Fibroblast of lung (primary cell): ENCODE data around the gene PHF20. TPM values are rescaled to one million over a fixed set of nuclear protein-coding genes. Genes with fewer than 3 reads are reported as not detected.

Source experiments
- DNase-seq, 2 donors: peaks; one replicate each; pipeline versions ENCODE4 v3.0.0 to v3.0.0-alpha.2; 2010; ENCODE audit warnings: low read depth in 2 of 2
- H2AFZ ChIP-seq: 2 replicates; pipeline ENCODE4 v1.5.1; 2012; ENCODE audit warnings: low read length, control low read depth, inconsistent platforms
- H3K27ac ChIP-seq: 2 replicates; pipeline ENCODE4 v1.5.1; 2011; ENCODE audit warnings: low read length, control low read depth; ENCODE audit not compliant: insufficient read depth
- H3K27me3 ChIP-seq: 2 replicates; pipeline ENCODE4 v1.5.1; 2011; ENCODE audit warnings: mild to moderate bottlenecking, low read length; ENCODE audit not compliant: control insufficient read depth, insufficient read depth
- H3K36me3 ChIP-seq: 2 replicates; pipeline ENCODE4 v1.5.1; 2011; ENCODE audit warnings: low read length; ENCODE audit not compliant: control insufficient read depth, insufficient read depth
- H3K4me1 ChIP-seq: 2 replicates; pipeline ENCODE4 v1.5.1; 2011; ENCODE audit warnings: low read length; ENCODE audit not compliant: control insufficient read depth, insufficient read depth; ENCODE audit errors: extremely low read depth
- H3K4me2 ChIP-seq: 2 replicates; pipeline ENCODE4 v1.5.1; 2011; ENCODE audit warnings: low read length, control low read depth; ENCODE audit not compliant: insufficient read depth; ENCODE audit errors: extremely low read depth
- H3K4me3 ChIP-seq, 4 experiments: fragments of 200-600 bp in 1 of 4; sonication (generic) in 1 of 4; replicated peaks in 1 of 4; 2 replicates each; pipeline ENCODE4 v1.5.1; 2011 to 2016; ENCODE audit warnings: low read length in 4 of 4, low read depth in 3 of 4, mild to moderate bottlenecking in 3 of 4, control low read depth in 2 of 4, inconsistent platforms in 1 of 4, mixed read lengths in 1 of 4; ENCODE audit not compliant: insufficient read depth in 1 of 4; ENCODE audit errors: control extremely low read depth in 1 of 4
- H3K79me2 ChIP-seq: 2 replicates; pipeline ENCODE4 v1.5.1; 2012; ENCODE audit warnings: mild to moderate bottlenecking, low read length, inconsistent platforms; ENCODE audit not compliant: control insufficient read depth, insufficient read depth
- H3K9ac ChIP-seq: 2 replicates; pipeline ENCODE4 v1.5.1; 2011; ENCODE audit warnings: mild to moderate bottlenecking, low read length, control low read depth; ENCODE audit not compliant: insufficient read depth
- H3K9me3 ChIP-seq: 2 replicates; pipeline ENCODE4 v1.5.1; 2012; ENCODE audit warnings: low read depth, low read length; ENCODE audit not compliant: control insufficient read depth, insufficient read depth
- H4K20me1 ChIP-seq: 2 replicates; pipeline ENCODE4 v1.5.1; 2011; ENCODE audit warnings: low read length; ENCODE audit not compliant: control insufficient read depth, insufficient read depth; ENCODE audit errors: extremely low read depth
- EZH2 ChIP-seq: IDR thresholded peaks from 2 replicates; pipeline ENCODE4 v1.5.1; 2012; ENCODE audit warnings: low read length, control low read depth, mild to moderate bottlenecking; ENCODE audit errors: missing control alignments
- polyA plus RNA-seq, 2 donors: library from polyadenylated mRNA; depleted of rRNA in 1 of 2; stranded (reverse) in 1 of 2; unstranded in 1 of 2; fragments of >200 nt; gene quantifications; 2 replicates each; pipeline ENCODE4 v1.2.1, GENCODE V29; 2011 to 2012; ENCODE audit warnings: missing spikeins in 1 of 2
- total RNA-seq: library from RNA; depleted of rRNA; stranded (reverse); fragments of >200 nt; gene quantifications from 2 replicates; pipeline ENCODE4 v1.2.1, GENCODE V29; 2014
- TF ChIP-seq, protein P1 (sequence below), 2 donors: IDR thresholded peaks in 1 of 2; conservative IDR thresholded peaks in 1 of 2; 1 replicate in 1 of 2; 2 replicates in 1 of 2; pipeline ENCODE4 v1.5.1; 2011 to 2012; ENCODE audit warnings: low read length in 2 of 2, control low read depth in 1 of 2, inconsistent platforms in 1 of 2, low read depth in 1 of 2, mild to moderate bottlenecking in 1 of 2

The PHF20 gene
- total and polyA plus RNA-seq, 2 donors (not counting 1 experiment from before 2014, with no cell fraction given) = 31.4 to 40.1 TPM

GRCh38 chr20:35971981-35972380 is 200.2 kb downstream of the PHF20 start:
- H4K20me1 ChIP-seq = no peaks in the 10 kb centered on the region
- TF ChIP-seq, protein P1, sequence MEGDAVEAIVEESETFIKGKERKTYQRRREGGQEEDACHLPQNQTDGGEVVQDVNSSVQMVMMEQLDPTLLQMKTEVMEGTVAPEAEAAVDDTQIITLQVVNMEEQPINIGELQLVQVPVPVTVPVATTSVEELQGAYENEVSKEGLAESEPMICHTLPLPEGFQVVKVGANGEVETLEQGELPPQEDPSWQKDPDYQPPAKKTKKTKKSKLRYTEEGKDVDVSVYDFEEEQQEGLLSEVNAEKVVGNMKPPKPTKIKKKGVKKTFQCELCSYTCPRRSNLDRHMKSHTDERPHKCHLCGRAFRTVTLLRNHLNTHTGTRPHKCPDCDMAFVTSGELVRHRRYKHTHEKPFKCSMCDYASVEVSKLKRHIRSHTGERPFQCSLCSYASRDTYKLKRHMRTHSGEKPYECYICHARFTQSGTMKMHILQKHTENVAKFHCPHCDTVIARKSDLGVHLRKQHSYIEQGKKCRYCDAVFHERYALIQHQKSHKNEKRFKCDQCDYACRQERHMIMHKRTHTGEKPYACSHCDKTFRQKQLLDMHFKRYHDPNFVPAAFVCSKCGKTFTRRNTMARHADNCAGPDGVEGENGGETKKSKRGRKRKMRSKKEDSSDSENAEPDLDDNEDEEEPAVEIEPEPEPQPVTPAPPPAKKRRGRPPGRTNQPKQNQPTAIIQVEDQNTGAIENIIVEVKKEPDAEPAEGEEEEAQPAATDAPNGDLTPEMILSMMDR (conservative IDR thresholded peaks at IDR 0.05 in 1 of 2, IDR thresholded peaks at IDR 0.05 in 1 of 2; ENCODE audit: low read depth in 1 of 2, low read length in 2 of 2) = no peak
- TF ChIP-seq EZH2 = no peak
- H3K36me3 ChIP-seq = no peaks in the 10 kb centered on the region
- no peak overlapping the region for H2AFZ ChIP-seq
- no peak overlapping the region for H3K4me3 ChIP-seq
- H3K4me1 ChIP-seq = no peaks in the 10 kb centered on the region
- H3K79me2 ChIP-seq = no peaks in the 10 kb centered on the region
- H3K9me3 ChIP-seq = no peaks in the 10 kb centered on the region
- H3K27ac ChIP-seq = no peak overlapping the region
- no peak overlapping the region for H3K4me2 ChIP-seq
- DNase-seq = no peak
- H3K27me3 ChIP-seq = peaks cover 5% of the 10 kb centered on the region
- H3K9ac ChIP-seq = no peak overlapping the region

DNA sequence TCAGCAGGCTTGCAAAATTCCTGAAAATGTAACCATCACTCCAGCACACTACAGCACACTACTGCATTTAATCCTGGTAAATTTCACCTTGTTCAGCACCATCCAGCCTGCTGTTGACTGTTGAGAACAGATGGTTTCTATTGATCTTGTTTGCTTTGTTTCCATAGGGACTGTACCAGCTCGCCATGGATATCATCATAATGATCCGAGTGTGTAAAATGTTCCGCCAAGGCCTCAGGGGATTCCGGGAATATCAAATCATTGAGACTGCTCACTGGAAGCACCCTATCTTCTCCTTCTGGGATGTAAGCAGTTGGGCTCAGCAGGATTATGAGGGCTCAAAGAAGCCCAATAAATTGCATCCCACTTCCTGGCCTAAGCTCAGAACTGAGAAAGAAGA is 200.6 kb downstream of the PHF20 start:
- no peak overlapping the region for H2AFZ ChIP-seq
- no peaks in the 10 kb centered on the region for H3K9me3 ChIP-seq
- no peaks in the 10 kb centered on the region for H3K79me2 ChIP-seq
- H3K27ac ChIP-seq = no peak overlapping the region
- no peak for DNase-seq
- H3K4me2 ChIP-seq = no peak overlapping the region
- H3K36me3 ChIP-seq = no peaks in the 10 kb centered on the region
- H3K27me3 ChIP-seq = peaks cover 5% of the 10 kb centered on the region
- no peaks in the 10 kb centered on the region for H3K4me1 ChIP-seq
- H3K9ac ChIP-seq = no peak overlapping the region
- H3K4me3 ChIP-seq = no peak overlapping the region
- no peaks in the 10 kb centered on the region for H4K20me1 ChIP-seq
- TF ChIP-seq, protein P1 (conservative IDR thresholded peaks at IDR 0.05 in 1 of 2, IDR thresholded peaks at IDR 0.05 in 1 of 2; ENCODE audit: low read depth in 1 of 2, low read length in 2 of 2) = no peak
- no peak for TF ChIP-seq EZH2

GRCh38 chr20:35974256-35974655 is 202.4 kb downstream of the PHF20 start:
- Histone ChIP-seq H4K20me1 (no peaks in the 10 kb centered on the region), H3K9ac (no peak overlapping the region), H3K4me1 (no peaks in the 10 kb centered on the region), H2AFZ (no peak overlapping the region), H3K79me2 (no peaks in the 10 kb centered on the region), H3K36me3 (no peaks in the 10 kb centered on the region), H3K27ac (no peak overlapping the region), H3K4me3 (no peak overlapping the region), H3K27me3 (peaks cover 5% of the 10 kb centered on the region), H3K4me2 (no peak overlapping the region), H3K9me3 (no peaks in the 10 kb centered on the region)
- no peak for DNase-seq
- TF ChIP-seq, protein P1 (conservative IDR thresholded peaks at IDR 0.05 in 1 of 2, IDR thresholded peaks at IDR 0.05 in 1 of 2; ENCODE audit: low read depth in 1 of 2, low read length in 2 of 2) = no peak
- no peak for TF ChIP-seq EZH2
